ENCODE data around the gene FRK. TPM values are rescaled to one million over a fixed set of nuclear protein-coding genes. Genes with fewer than 3 reads are reported as not detected.

Gene FRK
- total RNA-seq, 6 experiments from 2014 or later = 0.02 to 0.03 (median 0.02) TPM; not detected in 1

GRCh38 chr6:115999235-115999634 lies 61.5 kb downstream of the FRK start:
- Mint-ChIP-seq H3K27me3 (ENCODE audit: insufficient read depth) (peaks cover 2% of the 10 kb centered on the region; the same call in 1 of the 2 replicates), H3K9me3 (no peaks in the 10 kb centered on the region), H3K4me3 (no peak overlapping the region), H3K36me3 (ENCODE audit: low read depth) (no peaks in the 10 kb centered on the region), H3K27ac (no peak overlapping the region), H3K4me1 (ENCODE audit: low read depth) (no peaks in the 10 kb centered on the region)
- no peak for DNase-seq
- no peak for TF ChIP-seq CTCF (IDR thresholded peaks at IDR 0.05)

- no peak overlapping the region for H3K4me3 Mint-ChIP-seq
- no peak for DNase-seq
- no peak overlapping the region for H3K27ac Mint-ChIP-seq
- H3K4me1 Mint-ChIP-seq (ENCODE audit: low read depth) = no peaks in the 10 kb centered on the region
- TF ChIP-seq CTCF (IDR thresholded peaks at IDR 0.05) = no peak
- peaks cover 2% of the 10 kb centered on the region; the same call in 1 of the 2 replicates for H3K27me3 Mint-ChIP-seq (ENCODE audit: insufficient read depth)
- H3K36me3 Mint-ChIP-seq (ENCODE audit: low read depth) = no peaks in the 10 kb centered on the region
- H3K9me3 Mint-ChIP-seq = no peaks in the 10 kb centered on the region
Observed at GRCh38 chr6:115997990-115998585, 62.6 kb downstream of the FRK start.

GRCh38 chr6:115986026-115986425 lies 74.7 kb downstream of the FRK start:
- Mint-ChIP-seq H3K9me3 (no peaks in the 10 kb centered on the region), H3K4me1 (ENCODE audit: low read depth) (no peaks in the 10 kb centered on the region), H3K27ac (no peak overlapping the region), H3K4me3 (no peak overlapping the region), H3K36me3 (ENCODE audit: low read depth) (no peaks in the 10 kb centered on the region), H3K27me3 (ENCODE audit: insufficient read depth) (no peaks in the 10 kb centered on the region)
- DNase-seq = no peak
- TF ChIP-seq CTCF (IDR thresholded peaks at IDR 0.05) = no peak

- Mint-ChIP-seq H3K9me3 (no peaks in the 10 kb centered on the region), H3K4me1 (ENCODE audit: low read depth) (no peaks in the 10 kb centered on the region), H3K27me3 (ENCODE audit: insufficient read depth) (0 out of 2 replicates have a peak, but pooled peaks cover 3% of the 10 kb centered on the region), H3K27ac (no peak overlapping the region), H3K4me3 (no peak overlapping the region), H3K36me3 (ENCODE audit: low read depth) (no peaks in the 10 kb centered on the region)
- TF ChIP-seq CTCF (IDR thresholded peaks at IDR 0.05) = no peak
- no peak for DNase-seq
Observed at GRCh38 chr6:115984809-115985208, 75.9 kb downstream of the FRK start.

GRCh38 chr6:115983998-115984397 lies 76.7 kb downstream of the FRK start:
- H3K36me3 Mint-ChIP-seq (ENCODE audit: low read depth) = no peaks in the 10 kb centered on the region
- H3K4me3 Mint-ChIP-seq = no peak overlapping the region
- no peaks in the 10 kb centered on the region for H3K9me3 Mint-ChIP-seq
- TF ChIP-seq CTCF (IDR thresholded peaks at IDR 0.05) = no peak
- H3K4me1 Mint-ChIP-seq (ENCODE audit: low read depth) = no peaks in the 10 kb centered on the region
- 0 out of 2 replicates have a peak, but pooled peaks cover 3% of the 10 kb centered on the region for H3K27me3 Mint-ChIP-seq (ENCODE audit: insufficient read depth)
- no peak for DNase-seq
- no peak overlapping the region for H3K27ac Mint-ChIP-seq

Measured in HFFc6 (cell line).